ENCODE results near the gene MAPK10.

GRCh38 chr4:86302251-86302650, 57.6 kb downstream of the MAPK10 start:
- no peak for TF ChIP-seq CTCF (conservative IDR thresholded peaks at IDR 0.05; ENCODE audit: low read length)
- no peak for TF ChIP-seq EZH2phosphoT487 (IDR thresholded peaks at IDR 0.05; ENCODE audit: borderline replicate concordance, low read depth, low read length)
